ENCODE results near the gene POGZ. TPM values are rescaled to one million over a fixed set of nuclear protein-coding genes. Genes with fewer than 3 reads are reported as not detected.

Gene POGZ
- total RNA-seq, 1 experiment from 2014 or later = 78.7 TPM

GRCh38 chr1:151406176-151406575, 53.1 kb downstream of the POGZ start:
- H3K27me3 ChIP-seq (ENCODE audit: low read length) = no peaks in the 10 kb centered on the region

DNA sequence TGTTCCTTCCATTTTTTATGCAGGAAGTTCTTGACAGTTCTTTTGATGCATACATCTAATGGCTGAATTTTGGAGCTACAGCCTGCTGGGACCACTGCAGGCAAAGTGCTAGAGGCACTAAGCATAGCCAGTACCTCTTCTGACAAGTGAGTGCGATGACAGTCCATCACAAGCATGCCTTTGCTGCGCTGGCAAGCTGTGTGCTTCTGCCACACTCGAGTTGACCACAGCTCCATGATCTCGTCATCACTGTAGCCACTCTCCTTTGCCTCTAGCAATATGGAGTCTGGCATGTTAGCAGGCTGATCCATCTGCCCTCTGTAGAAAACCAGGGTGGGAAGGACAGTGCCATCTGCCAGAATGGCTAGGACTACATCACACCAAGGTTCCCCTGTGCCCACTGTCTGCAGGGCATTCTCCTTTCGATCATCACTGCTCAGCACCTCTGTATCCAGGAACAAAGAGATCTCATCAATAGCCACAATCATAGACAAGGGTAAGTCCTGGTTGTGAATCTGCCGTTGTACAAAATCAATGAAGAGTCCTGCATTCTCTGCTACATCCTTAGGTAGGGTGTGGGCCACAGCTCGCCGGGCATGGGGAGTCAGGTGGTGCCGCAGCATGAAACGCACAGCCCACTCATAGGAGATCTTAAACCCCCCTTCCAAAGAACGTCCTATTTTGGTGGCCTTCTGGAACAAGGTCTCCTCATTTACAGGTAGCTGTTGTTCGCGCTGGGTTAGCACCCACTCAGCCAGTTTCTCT, 53.9 kb downstream of the POGZ start:
- H3K79me2 ChIP-seq (ENCODE audit: low read length) = peaks cover 16% of the 10 kb centered on the region
- no peaks in the 10 kb centered on the region for H3K9me2 ChIP-seq (replicated peaks; ENCODE audit: insufficient read depth, low read length)
- H3K4me3 ChIP-seq (ENCODE audit: low read length) = no peak overlapping the region
- H3K27me3 ChIP-seq (ENCODE audit: low read length) = no peaks in the 10 kb centered on the region
- H3K9ac ChIP-seq (ENCODE audit: low read length) = no peak overlapping the region
- no peak overlapping the region for H2AFZ ChIP-seq (ENCODE audit: low read length)
- H3K4me2 ChIP-seq (ENCODE audit: low read depth, low read length, poor library complexity, severe bottlenecking) = no peak overlapping the region
- H3K9me3 ChIP-seq (ENCODE audit: low read length) = no peaks in the 10 kb centered on the region
- no peak overlapping the region for H3K27ac ChIP-seq (ENCODE audit: low read length)
- peaks cover 10% of the 10 kb centered on the region; the same call in 1 of the 2 replicates for H4K20me1 ChIP-seq (ENCODE audit: insufficient read depth, low read depth, low read length)
- peaks cover 13% of the 10 kb centered on the region for H3K4me1 ChIP-seq (ENCODE audit: low read length)
- no peak for DNase-seq
- H3K36me3 ChIP-seq (ENCODE audit: insufficient read depth, low read length) = peaks cover 59% of the 10 kb centered on the region

More at GRCh38 chr1:151406176-151406575, 53.1 kb downstream of the POGZ start:
- no peaks in the 10 kb centered on the region for H3K9me3 ChIP-seq (ENCODE audit: low read length)
- no peaks in the 10 kb centered on the region for H3K9me2 ChIP-seq (replicated peaks; ENCODE audit: insufficient read depth, low read length)
- peaks cover 5% of the 10 kb centered on the region for H3K4me1 ChIP-seq (ENCODE audit: low read length)
- no peak for DNase-seq
- H3K36me3 ChIP-seq (ENCODE audit: insufficient read depth, low read length) = peaks cover 58% of the 10 kb centered on the region
- H3K4me3 ChIP-seq (ENCODE audit: low read length) = no peak overlapping the region
- H3K27ac ChIP-seq (ENCODE audit: low read length) = no peak overlapping the region
- no peak overlapping the region for H3K9ac ChIP-seq (ENCODE audit: low read length)
- H3K79me2 ChIP-seq (ENCODE audit: low read length) = peaks cover 8% of the 10 kb centered on the region
- H4K20me1 ChIP-seq (ENCODE audit: insufficient read depth, low read depth, low read length) = 0 out of 2 replicates have a peak, but pooled peaks cover 2% of the 10 kb centered on the region
- no peak overlapping the region for H2AFZ ChIP-seq (ENCODE audit: low read length)
- H3K4me2 ChIP-seq (ENCODE audit: low read depth, low read length, poor library complexity, severe bottlenecking) = no peak overlapping the region

DNA sequence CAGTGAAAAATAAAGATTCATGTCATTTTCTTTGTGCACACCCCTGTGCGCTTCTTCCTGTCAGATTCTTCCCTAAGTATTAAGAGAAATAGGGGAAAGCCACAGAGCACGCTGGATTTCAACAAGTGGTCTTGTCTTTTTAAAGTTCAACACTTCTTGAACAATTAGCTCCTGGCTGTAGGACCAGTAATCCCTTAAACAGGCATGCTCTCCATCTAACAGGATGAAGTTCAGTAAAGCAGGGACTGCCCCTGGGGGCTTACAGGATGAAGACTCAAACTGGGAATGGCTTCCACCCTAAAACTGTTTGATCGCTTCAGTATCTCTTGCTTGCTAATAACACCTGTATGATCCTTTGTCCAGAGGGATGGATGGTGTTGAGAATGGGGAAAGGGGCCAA, 55.7 kb downstream of the POGZ start:
- Histone ChIP-seq H4K20me1 (ENCODE audit: insufficient read depth, low read depth, low read length) (peaks cover 15% of the 10 kb centered on the region; the same call in 1 of the 2 replicates), H3K36me3 (ENCODE audit: insufficient read depth, low read length) (peaks cover 51% of the 10 kb centered on the region), H3K9ac (ENCODE audit: low read length) (no peak overlapping the region), H3K9me3 (ENCODE audit: low read length) (no peaks in the 10 kb centered on the region), H3K4me1 (ENCODE audit: low read length) (peaks cover 20% of the 10 kb centered on the region), H3K27ac (ENCODE audit: low read length) (no peak overlapping the region), H3K9me2 (replicated peaks; ENCODE audit: insufficient read depth, low read length) (no peaks in the 10 kb centered on the region), H3K4me3 (ENCODE audit: low read length) (no peak overlapping the region), H3K79me2 (ENCODE audit: low read length) (peaks cover 27% of the 10 kb centered on the region), H3K27me3 (ENCODE audit: low read length) (no peaks in the 10 kb centered on the region), H2AFZ (ENCODE audit: low read length) (no peak overlapping the region), H3K4me2 (ENCODE audit: low read depth, low read length, poor library complexity, severe bottlenecking) (no peak overlapping the region)
- no peak for DNase-seq

DNA sequence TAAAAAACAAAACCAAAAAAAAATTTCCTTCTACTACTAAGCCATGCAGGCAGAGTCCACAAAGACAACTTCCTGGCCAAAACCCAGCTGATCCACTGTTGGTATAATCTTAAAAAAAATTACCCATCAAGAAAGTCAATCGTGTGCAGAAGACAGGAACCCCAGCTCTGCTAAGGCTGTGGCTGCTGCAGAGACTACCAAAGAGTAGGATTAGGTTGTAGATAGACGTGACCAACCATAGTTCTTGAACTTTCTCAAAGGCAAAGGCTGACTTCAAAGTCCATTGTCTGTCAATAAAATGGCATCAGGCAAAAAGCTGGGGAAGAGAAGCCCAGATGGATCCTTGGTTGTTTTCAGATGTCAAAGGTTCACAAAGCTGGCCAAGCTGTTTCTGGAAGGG, 56.5 kb downstream of the POGZ start:
- DNase-seq = no peak
- peaks cover 27% of the 10 kb centered on the region for H3K79me2 ChIP-seq (ENCODE audit: low read length)
- H3K9me2 ChIP-seq (replicated peaks; ENCODE audit: insufficient read depth, low read length) = no peaks in the 10 kb centered on the region
- no peak overlapping the region for H3K4me2 ChIP-seq (ENCODE audit: low read depth, low read length, poor library complexity, severe bottlenecking)
- H3K36me3 ChIP-seq (ENCODE audit: insufficient read depth, low read length) = peaks cover 47% of the 10 kb centered on the region
- no peak overlapping the region for H3K27ac ChIP-seq (ENCODE audit: low read length)
- no peak overlapping the region for H2AFZ ChIP-seq (ENCODE audit: low read length)
- no peaks in the 10 kb centered on the region for H3K27me3 ChIP-seq (ENCODE audit: low read length)
- H3K4me1 ChIP-seq (ENCODE audit: low read length) = peaks cover 20% of the 10 kb centered on the region
- H3K9me3 ChIP-seq (ENCODE audit: low read length) = no peaks in the 10 kb centered on the region
- no peak overlapping the region for H3K9ac ChIP-seq (ENCODE audit: low read length)
- no peak overlapping the region for H3K4me3 ChIP-seq (ENCODE audit: low read length)
- peaks cover 15% of the 10 kb centered on the region; the same call in 1 of the 2 replicates for H4K20me1 ChIP-seq (ENCODE audit: insufficient read depth, low read depth, low read length)

- Histone ChIP-seq H3K4me1 (ENCODE audit: low read length) (peaks cover 20% of the 10 kb centered on the region), H3K9me3 (ENCODE audit: low read length) (no peaks in the 10 kb centered on the region), H3K4me2 (ENCODE audit: low read depth, low read length, poor library complexity, severe bottlenecking) (no peak overlapping the region), H3K27ac (ENCODE audit: low read length) (no peak overlapping the region), H3K36me3 (ENCODE audit: insufficient read depth, low read length) (peaks cover 42% of the 10 kb centered on the region), H2AFZ (ENCODE audit: low read length) (no peak overlapping the region), H3K27me3 (ENCODE audit: low read length) (no peaks in the 10 kb centered on the region), H3K9ac (ENCODE audit: low read length) (no peak overlapping the region), H4K20me1 (ENCODE audit: insufficient read depth, low read depth, low read length) (peaks cover 15% of the 10 kb centered on the region; the same call in 1 of the 2 replicates), H3K4me3 (ENCODE audit: low read length) (no peak overlapping the region), H3K9me2 (replicated peaks; ENCODE audit: insufficient read depth, low read length) (no peaks in the 10 kb centered on the region), H3K79me2 (ENCODE audit: low read length) (peaks cover 27% of the 10 kb centered on the region)
- DNase-seq = no peak
Measured at GRCh38 chr1:151401860-151402259, 57.4 kb downstream of the POGZ start.

- H3K9me2 ChIP-seq (replicated peaks; ENCODE audit: insufficient read depth, low read length) = no peaks in the 10 kb centered on the region
- DNase-seq = peak; percentile 50
- H3K4me2 ChIP-seq (ENCODE audit: low read depth, low read length, poor library complexity, severe bottlenecking) = peak overlapping the region; percentile 97
- no peak overlapping the region for H2AFZ ChIP-seq (ENCODE audit: low read length)
- no peak overlapping the region for H3K27ac ChIP-seq (ENCODE audit: low read length)
- no peak overlapping the region for H3K9ac ChIP-seq (ENCODE audit: low read length)
- peaks cover 39% of the 10 kb centered on the region for H3K36me3 ChIP-seq (ENCODE audit: insufficient read depth, low read length)
- H4K20me1 ChIP-seq (ENCODE audit: insufficient read depth, low read depth, low read length) = peaks cover 15% of the 10 kb centered on the region; the same call in 1 of the 2 replicates
- peaks cover 27% of the 10 kb centered on the region for H3K79me2 ChIP-seq (ENCODE audit: low read length)
- H3K27me3 ChIP-seq (ENCODE audit: low read length) = no peaks in the 10 kb centered on the region
- H3K4me3 ChIP-seq (ENCODE audit: low read length) = peak overlapping the region; percentile 97; the same call in 1 of the 2 replicates
- H3K9me3 ChIP-seq (ENCODE audit: low read length) = no peaks in the 10 kb centered on the region
- peaks cover 20% of the 10 kb centered on the region for H3K4me1 ChIP-seq (ENCODE audit: low read length)
Measured at GRCh38 chr1:151401125-151401788, 58.0 kb downstream of the POGZ start.

GRCh38 chr1:151399324-151400171, 59.7 kb downstream of the POGZ start, which contains the start of gene PSMB4:
Gene PSMB4 (plus strand): TSS chr1:151399573. CDS start chr1:151399588, 15 bp downstream.
- H2AFZ ChIP-seq (ENCODE audit: low read length) = peak within 1 kb of the TSS; percentile 65; the same call in 1 of the 2 replicates
- peak within 1 kb of the TSS; percentile 83 for H3K9ac ChIP-seq (ENCODE audit: low read length)
- H4K20me1 ChIP-seq (ENCODE audit: insufficient read depth, low read depth, low read length) = peaks cover 15% of the 10 kb centered on the region; the same call in 1 of the 2 replicates
- H3K27me3 ChIP-seq (ENCODE audit: low read length) = no peaks in the 10 kb centered on the region
- H3K9me3 ChIP-seq (ENCODE audit: low read length) = no peaks in the 10 kb centered on the region
- H3K79me2 ChIP-seq (ENCODE audit: low read length) = peaks cover 27% of the 10 kb centered on the region
- H3K4me2 ChIP-seq (ENCODE audit: low read depth, low read length, poor library complexity, severe bottlenecking) = peak within 1 kb of the TSS; percentile 97
- peaks cover 20% of the 10 kb centered on the region for H3K4me1 ChIP-seq (ENCODE audit: low read length)
- peak within 1 kb of the TSS; percentile 97 for H3K4me3 ChIP-seq (ENCODE audit: low read length)
- peaks cover 29% of the 10 kb centered on the region for H3K36me3 ChIP-seq (ENCODE audit: insufficient read depth, low read length)
- H3K9me2 ChIP-seq (replicated peaks; ENCODE audit: insufficient read depth, low read length) = no peaks in the 10 kb centered on the region
- peak; percentile 96 for DNase-seq
- H3K27ac ChIP-seq (ENCODE audit: low read length) = peak within 1 kb of the TSS; percentile 44; the same call in 1 of the 2 replicates
